Right atrium auricular region (tissue), 2 donors: Measurements from ENCODE around the gene INPP4B. TPM values are rescaled to one million over a fixed set of nuclear protein-coding genes. Genes with fewer than 3 reads are reported as not detected.

Experiments
- DNase-seq: peaks from one replicate; pipeline ENCODE4 v3.0.0-alpha.2; 2019; ENCODE audit warnings: low spot score
- H3K27ac ChIP-seq, 2 donors: fragments of 200-600 bp; sonication (generic); 1 replicate in 1 of 2; 2 replicates in 1 of 2; pipeline ENCODE4 v1.5.1; 2016 to 2019
- H3K27me3 ChIP-seq, 2 donors: fragments of 200-600 bp; sonication (generic); one replicate each; pipeline versions ENCODE4 v1.5.1 to v1.6.0; 2017 to 2019
- H3K36me3 ChIP-seq: fragments of 200-600 bp; sonication (generic); one replicate; pipeline ENCODE4 v1.5.1; 2016
- H3K4me1 ChIP-seq, 2 donors: fragments of 200-600 bp; sonication (generic); one replicate each; pipeline versions ENCODE4 v1.5.1 to v1.6.0; 2017 to 2019
- H3K4me3 ChIP-seq, 2 donors: fragments of 200-600 bp; sonication (generic); 1 replicate in 1 of 2; 2 replicates in 1 of 2; pipeline ENCODE4 v1.5.1; 2017 to 2019; ENCODE audit warnings: mild to moderate bottlenecking in 1 of 2, moderate library complexity in 1 of 2
- H3K9me3 ChIP-seq, 2 donors: fragments of 200-600 bp; sonication (generic); one replicate each; pipeline ENCODE4 v1.5.1; 2019
- total RNA-seq, 2 donors: library from RNA; depleted of rRNA; stranded (reverse); fragments of >200 nt; gene quantifications; one replicate each; pipeline ENCODE4 v1.1.0, GENCODE V29; 2016
- TF ChIP-seq, protein P1 (sequence below), 2 donors: fragments of 200-600 bp; sonication (generic); IDR thresholded peaks; one replicate each; pipeline ENCODE4 v1.5.1; 2019; ENCODE audit warnings: antibody characterized with exemption in 2 of 2

INPP4B gene
- total RNA-seq, 2 donors from 2014 or later: 14.8 to 15.3 TPM

DNA sequence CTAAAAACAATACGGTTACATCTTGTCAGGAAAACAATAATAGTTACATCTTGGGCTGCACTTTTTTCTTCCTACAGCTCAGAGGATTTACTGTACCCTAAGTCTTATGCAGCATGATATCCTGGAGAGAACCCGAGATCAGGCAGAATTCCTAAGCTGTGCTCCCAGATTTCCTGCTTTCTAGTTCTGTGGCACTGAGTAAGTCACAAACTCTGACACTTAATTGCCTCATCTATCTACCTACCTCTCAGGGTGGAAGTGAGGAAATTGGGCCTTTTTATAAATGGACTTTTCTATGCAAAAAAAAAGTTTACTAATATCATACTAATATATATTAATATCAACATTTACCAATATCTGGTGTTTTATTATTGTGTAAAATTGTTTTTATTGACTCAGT is 438.5 kb downstream of the INPP4B start:
- DNase-seq: no peak
- peaks cover 0 to 24% of the 10 kb centered on the region in 2 donors for H3K4me1 ChIP-seq
- TF ChIP-seq, protein P1, sequence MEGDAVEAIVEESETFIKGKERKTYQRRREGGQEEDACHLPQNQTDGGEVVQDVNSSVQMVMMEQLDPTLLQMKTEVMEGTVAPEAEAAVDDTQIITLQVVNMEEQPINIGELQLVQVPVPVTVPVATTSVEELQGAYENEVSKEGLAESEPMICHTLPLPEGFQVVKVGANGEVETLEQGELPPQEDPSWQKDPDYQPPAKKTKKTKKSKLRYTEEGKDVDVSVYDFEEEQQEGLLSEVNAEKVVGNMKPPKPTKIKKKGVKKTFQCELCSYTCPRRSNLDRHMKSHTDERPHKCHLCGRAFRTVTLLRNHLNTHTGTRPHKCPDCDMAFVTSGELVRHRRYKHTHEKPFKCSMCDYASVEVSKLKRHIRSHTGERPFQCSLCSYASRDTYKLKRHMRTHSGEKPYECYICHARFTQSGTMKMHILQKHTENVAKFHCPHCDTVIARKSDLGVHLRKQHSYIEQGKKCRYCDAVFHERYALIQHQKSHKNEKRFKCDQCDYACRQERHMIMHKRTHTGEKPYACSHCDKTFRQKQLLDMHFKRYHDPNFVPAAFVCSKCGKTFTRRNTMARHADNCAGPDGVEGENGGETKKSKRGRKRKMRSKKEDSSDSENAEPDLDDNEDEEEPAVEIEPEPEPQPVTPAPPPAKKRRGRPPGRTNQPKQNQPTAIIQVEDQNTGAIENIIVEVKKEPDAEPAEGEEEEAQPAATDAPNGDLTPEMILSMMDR (IDR thresholded peaks at IDR 0.05): no peak
- no peaks in the 10 kb centered on the region for H3K36me3 ChIP-seq
- H3K27ac ChIP-seq: no peak overlapping the region
- H3K4me3 ChIP-seq: no peak overlapping the region
- H3K9me3 ChIP-seq: no peaks in the 10 kb centered on the region
- H3K27me3 ChIP-seq: no peaks in the 10 kb centered on the region

DNA sequence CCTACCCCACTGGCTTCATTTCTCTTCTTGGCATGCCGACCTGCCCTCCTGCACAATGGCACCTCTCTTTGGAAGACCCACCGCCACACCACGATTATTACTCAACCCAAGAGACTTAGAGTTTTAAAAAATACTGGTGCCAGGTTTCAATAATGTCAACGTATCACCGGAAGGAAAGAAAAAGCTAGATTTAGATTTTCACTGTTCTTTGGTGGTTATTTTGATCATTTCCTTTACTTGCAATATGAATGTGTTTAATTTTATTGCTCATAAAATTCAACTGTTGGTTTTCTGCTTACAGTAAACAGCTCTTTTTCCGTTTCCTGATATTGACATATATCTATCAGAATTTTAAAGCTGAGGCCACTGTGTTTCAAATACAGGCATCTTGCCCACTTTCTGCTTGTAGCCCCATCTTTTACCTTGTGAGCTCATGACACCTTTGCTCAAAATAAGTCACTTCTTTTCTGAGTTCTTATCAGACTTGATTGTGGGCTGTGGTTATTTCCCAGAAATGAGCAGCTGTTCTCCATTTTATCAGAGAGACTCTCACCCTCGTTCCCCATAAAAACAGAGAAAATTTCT is 439.1 kb downstream of the INPP4B start:
- Histone ChIP-seq H3K4me1 (peaks cover 0 to 24% of the 10 kb centered on the region in 2 donors), H3K27me3 (no peaks in the 10 kb centered on the region), H3K4me3 (no peak overlapping the region), H3K27ac (peak overlapping the region in 1 of 2 donors; percentile 3), H3K36me3 (no peaks in the 10 kb centered on the region), H3K9me3 (no peaks in the 10 kb centered on the region)
- DNase-seq: no peak
- TF ChIP-seq, protein P1 (IDR thresholded peaks at IDR 0.05): no peak

DNA sequence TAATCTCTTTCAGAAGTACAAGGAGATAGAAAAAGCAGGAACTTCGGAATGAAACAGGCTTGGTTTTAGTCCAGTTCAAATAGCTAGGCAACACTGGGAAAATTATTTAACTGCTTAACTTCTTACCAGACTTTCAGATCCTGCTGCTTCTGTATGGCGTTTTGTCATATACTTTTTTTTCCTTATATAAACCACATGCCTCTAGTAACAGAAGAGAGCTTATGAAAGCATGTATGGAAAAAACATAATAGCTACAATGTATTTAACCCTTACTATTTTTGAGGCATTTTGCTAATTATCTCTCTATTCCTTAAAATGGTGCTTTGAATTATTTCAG is 439.6 kb downstream of the INPP4B start:
- H3K36me3 ChIP-seq: no peaks in the 10 kb centered on the region
- no peak for DNase-seq
- TF ChIP-seq, protein P1 (IDR thresholded peaks at IDR 0.05): no peak
- H3K4me1 ChIP-seq: peaks cover 0 to 24% of the 10 kb centered on the region in 2 donors
- no peaks in the 10 kb centered on the region for H3K27me3 ChIP-seq
- peak overlapping the region in 1 of 2 donors; percentile 3 for H3K27ac ChIP-seq
- H3K4me3 ChIP-seq: no peak overlapping the region
- no peaks in the 10 kb centered on the region for H3K9me3 ChIP-seq

DNA sequence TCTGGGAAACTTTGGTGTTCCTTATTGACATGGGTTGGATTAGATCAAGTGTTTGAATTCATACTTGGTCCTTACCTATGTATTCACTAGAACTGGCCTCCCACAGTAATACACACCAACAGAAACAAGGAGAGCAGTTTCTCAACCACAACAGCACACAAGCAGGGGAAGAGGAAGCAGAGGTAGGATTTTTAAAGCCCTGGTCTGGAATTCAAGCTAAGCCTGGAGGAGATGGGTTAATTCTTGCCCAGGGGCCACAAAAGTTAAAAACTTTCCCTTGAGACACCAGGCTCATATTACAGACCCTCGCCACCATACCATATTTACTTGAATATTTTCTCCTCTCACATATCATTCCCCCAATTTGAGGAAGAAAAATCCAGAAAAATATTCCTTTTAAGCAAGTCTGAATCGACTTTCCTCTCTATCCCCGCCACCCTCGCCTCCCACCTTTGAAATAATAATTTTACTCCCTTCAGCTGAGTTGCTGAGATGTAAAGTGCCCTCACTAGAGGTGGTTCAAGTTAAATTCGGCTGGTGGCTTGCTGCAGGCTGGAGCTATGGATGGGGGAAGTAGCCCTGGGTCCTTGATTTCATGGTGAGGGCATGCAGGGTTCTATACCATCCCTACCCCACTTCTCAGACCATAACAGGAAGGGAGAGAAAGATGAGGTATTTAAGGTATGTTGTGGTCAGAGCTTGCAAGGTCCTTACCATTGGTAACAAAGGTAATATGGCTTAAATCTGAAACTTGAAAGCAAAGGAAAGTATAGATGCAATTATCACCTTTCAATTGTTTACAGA is 440.2 kb downstream of the INPP4B start:
- Histone ChIP-seq H3K27ac (peak overlapping the region; percentile 57 to 81), H3K27me3 (no peaks in the 10 kb centered on the region), H3K9me3 (no peaks in the 10 kb centered on the region), H3K36me3 (no peaks in the 10 kb centered on the region), H3K4me1 (peaks cover 0 to 24% of the 10 kb centered on the region in 2 donors), H3K4me3 (peak overlapping the region in 1 of 2 donors; percentile 48)
- no peak for DNase-seq
- TF ChIP-seq, protein P1 (IDR thresholded peaks at IDR 0.05): no peak

DNA sequence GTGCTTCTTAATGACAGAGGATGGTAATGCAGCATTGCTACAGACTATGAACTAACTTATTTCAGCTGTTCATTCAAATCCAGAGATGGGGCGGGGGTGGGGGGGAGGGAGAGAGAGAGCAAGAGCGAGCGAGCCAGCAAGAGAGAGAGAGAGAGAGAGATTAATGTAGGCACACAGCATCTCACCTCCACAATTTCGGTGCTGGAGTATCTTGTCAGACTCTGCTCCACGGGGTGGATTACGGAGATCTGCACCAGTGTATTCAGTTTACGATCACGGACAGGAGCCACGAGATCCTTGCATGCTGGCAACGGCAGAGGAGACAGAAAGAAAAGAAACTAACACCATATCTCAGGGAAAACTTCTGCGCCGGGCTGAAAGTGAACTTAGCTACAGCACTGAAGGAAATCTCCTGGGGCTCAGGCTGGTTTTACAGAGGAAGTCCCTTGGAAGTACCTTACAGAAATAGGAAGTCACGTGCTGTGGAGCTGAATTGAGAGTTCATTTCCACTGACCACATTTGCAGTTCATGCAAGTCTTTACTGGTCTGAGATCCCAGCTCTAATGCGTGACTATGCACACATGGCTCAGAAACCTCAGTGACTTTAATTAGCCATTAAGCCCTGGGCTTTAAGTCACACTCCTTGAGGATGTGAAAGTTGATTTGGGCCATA is 440.9 kb downstream of the INPP4B start:
- TF ChIP-seq, protein P1 (IDR thresholded peaks at IDR 0.05): no peak
- peaks cover 0 to 24% of the 10 kb centered on the region in 2 donors for H3K4me1 ChIP-seq
- DNase-seq: peak; percentile 67

More for the DNA sequence above, 440.9 kb downstream of the INPP4B start:
- H3K9me3 ChIP-seq: no peaks in the 10 kb centered on the region
- no peaks in the 10 kb centered on the region for H3K27me3 ChIP-seq
- peak overlapping the region; percentile 57 to 81 for H3K27ac ChIP-seq
- H3K36me3 ChIP-seq: no peaks in the 10 kb centered on the region
- H3K4me3 ChIP-seq: peak overlapping the region; percentile 44 to 48
